Activated CD8-positive, alpha-beta memory T cell treated with anti-CD3 and anti-CD28 coated beads, Interleukin-2, amount 50 U/mL, for 4 hours (primary cell): Measurements from ENCODE around the gene STK40.

ENCODE experiments used
- DNase-seq: peaks from one replicate; pipeline ENCODE4 v3.0.0-alpha.2; 2020

STK40 gene

GRCh38 chr1:36397378-36398230 lies 11.9 kb upstream of the STK40 start, which contains the start of gene LSM10:
Gene LSM10 (minus strand): TSS chr1:36397908. CDS start chr1:36394129, 3,779 bp downstream.
- peak; percentile 93 for DNase-seq

GRCh38 chr1:36397083-36397377 lies 11.3 kb upstream of the STK40 start:
- no peak for DNase-seq

DNA sequence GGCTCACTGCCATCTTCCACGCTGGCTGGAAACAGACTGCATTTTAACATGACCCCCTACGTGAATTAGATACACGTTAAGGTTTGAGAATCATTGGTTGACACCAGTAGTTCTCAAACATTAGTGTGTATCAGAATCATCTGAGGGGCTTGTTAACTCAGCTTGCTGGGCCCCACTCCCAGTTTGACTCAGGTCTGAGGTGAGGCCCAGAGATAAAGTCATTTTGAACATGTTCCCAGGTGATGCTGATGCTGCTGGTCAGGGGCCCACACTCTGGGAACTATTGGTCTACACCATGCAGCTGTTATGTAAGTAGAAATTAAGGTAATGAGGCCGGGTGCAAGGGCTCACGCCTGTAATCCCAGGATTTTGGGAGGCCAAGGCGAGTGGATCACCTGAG lies 10.6 kb upstream of the STK40 start:
- no peak for DNase-seq

DNA sequence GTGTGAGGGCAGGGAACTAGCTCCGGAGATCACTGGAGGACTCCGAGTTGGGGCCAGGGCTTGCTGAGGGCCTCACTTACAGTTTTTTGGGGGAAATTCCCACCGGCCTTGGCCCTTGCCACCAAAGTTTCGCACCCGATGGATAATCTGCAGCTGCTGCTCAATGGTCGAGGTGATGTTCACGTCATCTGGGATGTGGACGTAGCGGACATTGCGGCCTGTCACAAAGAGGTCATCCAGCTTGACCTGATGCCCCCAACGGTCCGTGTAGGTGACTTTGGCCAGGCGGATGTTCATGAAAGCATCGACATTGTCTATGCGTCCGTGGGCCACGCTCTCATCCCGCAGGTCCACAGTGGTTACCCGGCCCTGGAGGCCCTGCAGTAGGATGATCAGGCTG lies 8.0 kb upstream of the STK40 start:
- no peak for DNase-seq

GRCh38 chr1:36392836-36393235 lies 7.1 kb upstream of the STK40 start:
- no peak for DNase-seq

- no peak for DNase-seq
Observed at GRCh38 chr1:36391271-36391670, 5.5 kb upstream of the STK40 start.

DNA sequence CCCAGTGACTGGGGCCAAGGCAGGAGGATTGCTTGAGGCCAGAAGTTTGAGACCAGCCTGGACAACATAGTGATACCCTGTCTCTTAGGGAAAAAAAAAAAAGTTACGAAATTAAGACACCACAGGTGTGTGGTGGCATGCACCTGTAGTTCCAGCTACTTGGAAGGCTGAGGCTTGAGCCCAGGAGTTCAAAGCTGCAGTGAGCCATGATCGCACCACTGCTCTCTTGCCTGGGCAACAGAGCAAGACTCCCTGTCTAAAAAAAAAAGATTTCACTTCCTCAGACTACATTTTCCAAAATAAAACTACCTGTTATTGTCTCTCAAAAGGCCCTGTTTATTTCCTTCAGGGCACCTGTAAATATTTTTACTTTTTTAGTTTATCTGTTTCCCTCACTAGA lies 4.7 kb upstream of the STK40 start:
- DNase-seq, result no peak

DNA sequence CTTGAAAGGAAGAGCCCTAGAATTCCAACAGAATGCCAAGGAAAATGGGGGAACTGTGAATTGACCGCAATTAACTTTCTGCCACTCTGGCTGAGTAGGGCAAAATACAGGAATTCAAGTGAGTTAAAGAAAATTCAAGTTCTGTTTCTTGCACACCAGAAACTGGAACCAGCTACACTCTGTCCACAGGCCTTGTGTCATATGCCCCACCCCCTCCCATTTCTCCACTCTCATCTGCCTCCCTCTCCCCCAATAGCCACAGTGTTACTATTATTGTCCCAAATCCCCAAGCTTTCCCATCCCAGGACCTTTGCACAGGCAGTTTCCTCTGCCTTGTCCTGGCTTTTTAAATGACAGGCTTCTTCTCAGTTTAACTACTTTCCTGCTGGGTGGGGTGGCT lies 4.3 kb upstream of the STK40 start:
- no peak for DNase-seq

DNA sequence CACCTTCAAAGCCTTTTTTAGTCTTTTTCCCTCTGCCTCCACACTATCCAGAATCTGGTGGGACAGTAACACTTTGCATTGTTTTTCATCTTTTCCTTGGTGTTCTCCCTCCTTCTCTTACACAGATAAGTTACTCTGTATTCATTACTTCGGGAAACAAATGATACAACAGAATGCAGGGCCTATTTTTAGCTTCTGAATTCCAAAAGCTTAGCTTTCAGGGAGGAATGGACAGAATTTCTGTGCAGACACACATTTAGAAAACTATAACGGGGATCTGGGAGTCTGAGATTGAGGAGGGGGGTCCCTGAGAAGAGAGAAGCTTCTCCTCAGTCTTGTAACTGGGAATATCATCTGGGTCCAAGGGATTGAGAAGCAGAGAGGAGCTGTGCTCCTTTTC lies 3.5 kb upstream of the STK40 start:
- DNase-seq, result no peak

GRCh38 chr1:36387141-36387949 lies 1.6 kb upstream of the STK40 start:
- DNase-seq, result no peak

- peak; percentile 89 for DNase-seq
Observed at GRCh38 chr1:36386265-36387140, 779 bp upstream of the STK40 start.

GRCh38 chr1:36384542-36385409 lies 948 bp downstream of the STK40 start:
- DNase-seq, result peak; percentile 30

- no peak for DNase-seq
Observed at GRCh38 chr1:36383240-36383639, 2.5 kb downstream of the STK40 start.

DNA sequence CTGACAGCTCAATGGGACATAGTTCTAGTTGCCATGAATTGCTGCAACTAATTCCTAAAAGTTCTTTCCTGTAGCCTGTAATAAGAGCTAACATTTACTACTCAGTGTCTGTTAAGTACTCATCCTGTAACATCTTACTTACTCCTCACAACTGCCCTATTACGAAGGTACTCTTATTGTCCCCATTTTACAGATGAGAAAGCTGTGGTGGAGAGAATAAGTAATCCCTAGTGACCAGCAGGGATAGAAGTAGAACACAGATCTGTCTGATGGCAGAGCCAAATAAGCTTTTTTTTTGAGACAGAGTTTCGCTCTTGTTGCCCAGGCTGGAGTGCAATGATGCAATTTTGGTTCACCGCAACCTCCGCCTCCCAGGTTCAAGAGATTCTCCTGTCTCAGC lies 3.1 kb downstream of the STK40 start:
- no peak for DNase-seq

DNA sequence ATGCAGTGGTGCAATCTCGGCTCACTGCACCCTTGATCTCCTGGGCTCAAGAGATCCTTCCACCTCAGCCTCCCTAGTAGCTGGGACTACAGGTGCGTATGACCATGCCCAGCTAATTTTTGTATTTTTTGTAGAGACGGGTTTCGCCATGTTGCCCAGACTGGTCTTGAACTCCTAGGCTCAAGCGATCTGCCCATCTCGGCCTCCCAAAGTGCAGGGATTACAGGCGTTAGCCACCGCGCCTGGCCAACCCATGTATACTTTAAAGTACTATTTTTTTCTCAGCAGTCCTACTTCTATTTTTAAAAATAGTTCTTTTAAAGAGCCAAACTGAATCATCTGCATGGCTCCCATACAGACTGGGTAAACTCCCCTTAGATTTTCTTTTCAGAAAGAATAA lies 3.5 kb downstream of the STK40 start:
- no peak for DNase-seq

GRCh38 chr1:36381405-36381804 lies 4.3 kb downstream of the STK40 start:
- DNase-seq, result no peak

DNA sequence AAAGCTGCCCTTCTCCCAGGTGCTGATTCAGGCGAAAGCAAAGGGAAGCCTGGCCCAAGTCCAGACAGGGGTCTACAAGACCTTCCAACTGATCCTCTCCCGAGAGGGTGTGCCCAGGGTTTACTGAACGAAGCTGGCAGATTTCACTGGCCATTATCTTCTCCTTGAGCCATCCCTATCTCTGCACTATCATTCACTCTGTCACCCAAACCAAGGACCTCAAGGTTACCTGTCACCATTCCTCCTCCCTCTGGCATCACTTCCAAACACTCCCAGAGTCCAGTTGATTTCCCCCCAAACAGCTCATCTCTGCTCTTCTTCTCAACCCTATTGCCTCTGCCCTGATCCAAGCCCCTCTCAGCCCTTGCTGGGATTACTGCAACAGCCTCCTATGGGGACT lies 4.9 kb downstream of the STK40 start:
- DNase-seq, result no peak

DNA sequence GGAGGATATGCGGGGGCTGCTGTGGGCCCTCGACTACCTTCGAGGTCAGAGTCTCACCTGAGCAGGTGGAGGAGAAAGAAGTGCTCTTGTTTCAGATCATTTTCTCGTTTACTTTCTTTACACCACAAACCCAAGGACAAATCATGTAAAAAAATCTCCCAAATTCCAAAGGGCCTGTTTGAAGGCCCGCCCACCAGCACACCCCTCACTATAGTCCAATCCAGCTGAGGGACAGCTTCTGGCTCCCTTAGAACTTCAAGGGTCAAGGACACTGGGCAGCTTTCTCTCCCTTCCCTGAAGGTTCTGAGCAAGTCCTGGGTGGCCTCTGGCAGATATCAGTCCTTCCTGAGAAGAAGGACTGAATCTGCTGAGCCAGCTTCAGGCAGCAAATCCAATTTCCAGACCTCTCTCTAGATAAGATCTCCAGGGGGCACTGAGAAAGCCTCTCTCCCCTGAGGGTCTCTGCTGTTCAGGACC lies 5.5 kb downstream of the STK40 start:
- DNase-seq, result no peak

GRCh38 chr1:36377791-36378492 lies 7.8 kb downstream of the STK40 start:
- DNase-seq, result no peak

DNA sequence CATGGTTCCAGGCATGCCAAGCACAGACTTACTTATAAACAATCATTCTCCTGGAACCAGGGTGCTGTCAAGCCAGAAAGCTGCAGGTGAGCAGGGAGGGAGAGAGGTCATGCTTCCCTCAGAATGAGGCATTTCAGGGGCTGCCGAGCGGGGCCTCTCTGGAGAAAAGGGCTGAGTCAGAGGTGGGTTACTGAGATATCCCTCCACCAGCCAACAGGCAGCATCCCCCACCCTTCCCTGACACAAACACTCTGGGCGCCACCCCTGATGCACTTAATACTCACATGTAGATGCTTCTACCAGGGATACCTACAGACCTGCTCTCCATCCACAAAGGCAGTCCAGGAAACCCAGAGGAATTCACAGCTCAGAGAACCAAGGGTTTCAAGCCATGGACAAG lies 13.1 kb downstream of the STK40 start:
- no peak for DNase-seq

DNA sequence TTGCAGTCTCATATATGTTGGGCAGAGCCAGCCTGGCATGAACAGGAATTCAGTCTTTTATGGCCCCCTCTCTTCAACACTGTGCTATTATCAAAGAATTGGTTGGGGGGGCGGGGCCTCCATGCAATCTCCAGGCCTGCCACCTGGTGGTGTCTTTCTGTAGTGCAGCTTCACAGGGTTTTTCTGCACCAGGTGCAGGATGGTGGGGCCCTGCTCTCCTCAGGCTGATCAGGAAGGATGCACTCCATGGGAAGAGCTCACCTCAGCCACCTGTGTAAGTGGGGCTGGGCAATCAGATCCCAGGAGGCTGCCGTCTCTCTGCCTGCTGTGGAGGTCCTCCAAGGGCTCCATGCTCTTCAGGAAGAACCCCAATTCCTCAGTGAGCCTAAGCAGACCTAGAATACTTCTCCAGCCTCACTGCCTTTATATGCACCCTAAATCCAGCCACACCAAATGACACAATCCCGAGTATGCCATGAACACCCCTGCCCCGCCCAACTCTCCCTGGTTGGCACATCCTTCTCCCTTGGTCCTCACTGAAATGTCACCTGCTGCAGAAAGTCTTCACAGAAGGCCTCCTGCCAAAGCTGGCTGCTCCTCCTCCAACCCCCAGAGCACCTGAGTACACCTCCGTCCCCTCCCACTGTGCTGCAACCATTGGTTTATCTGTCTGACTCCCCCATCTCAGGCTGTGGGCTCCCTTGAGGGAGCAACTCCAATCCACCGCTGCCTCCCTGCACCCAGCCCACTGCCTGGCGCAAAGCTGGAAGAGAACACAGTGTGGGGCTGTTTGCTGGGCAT lies 16.5 kb downstream of the STK40 start:
- peak; percentile 85 for DNase-seq
